KMS-11 (cell line): Measurements from ENCODE around the gene EGF.

Source experiments
- H2AFZ ChIP-seq: fragments of 200-600 bp; sonication (generic); 2 replicates; pipeline ENCODE4 v1.6.1; 2016; ENCODE audit warnings: antibody characterized with exemption, mixed run types, low read depth
- H3K27ac ChIP-seq: fragments of 200-600 bp; sonication (generic); 2 replicates; pipeline ENCODE4 v1.6.1; 2016; ENCODE audit warnings: mild to moderate bottlenecking, mixed run types
- H3K27me3 ChIP-seq: fragments of 200-600 bp; sonication (generic); 2 replicates; pipeline ENCODE4 v1.6.1; 2017; ENCODE audit warnings: mild to moderate bottlenecking, low read depth, mixed run types, moderate library complexity; ENCODE audit not compliant: insufficient read depth
- H3K36me3 ChIP-seq: fragments of 200-600 bp; sonication (generic); 2 replicates; pipeline ENCODE4 v1.6.1; 2017; ENCODE audit warnings: mild to moderate bottlenecking, mixed run types; ENCODE audit not compliant: insufficient read depth
- H3K4me1 ChIP-seq: fragments of 200-600 bp; sonication (generic); 2 replicates; pipeline ENCODE4 v1.6.1; 2016; ENCODE audit warnings: mild to moderate bottlenecking, low read depth, mixed run types; ENCODE audit not compliant: poor library complexity, severe bottlenecking
- H3K4me2 ChIP-seq: fragments of 200-600 bp; sonication (generic); 2 replicates; pipeline ENCODE4 v1.7.0; 2016; ENCODE audit warnings: mild to moderate bottlenecking, mixed run types
- H3K4me3 ChIP-seq: fragments of 200-600 bp; sonication (generic); IDR thresholded peaks from 2 replicates; pipeline ENCODE4 v1.6.1; 2017; ENCODE audit warnings: low read depth, low read length, mixed read lengths; ENCODE audit not compliant: insufficient read depth
- H3K79me2 ChIP-seq: fragments of 200-600 bp; sonication (generic); 2 replicates; pipeline ENCODE4 v1.6.1; 2016; ENCODE audit warnings: low read depth, mixed run types; ENCODE audit not compliant: insufficient read depth
- H3K9ac ChIP-seq: fragments of 200-600 bp; sonication (generic); 2 replicates; pipeline ENCODE4 v1.6.1; 2016; ENCODE audit warnings: mild to moderate bottlenecking, mixed run types
- H4K20me1 ChIP-seq: fragments of 200-600 bp; sonication (generic); 2 replicates; pipeline ENCODE4 v1.6.1; 2016; ENCODE audit warnings: mild to moderate bottlenecking, mixed run types; ENCODE audit not compliant: insufficient read depth
- CTCF ChIP-seq: fragments of 200-600 bp; sonication (generic); conservative IDR thresholded peaks from 2 replicates; pipeline ENCODE4 v1.6.1; 2017; ENCODE audit warnings: low read depth, mild to moderate bottlenecking, antibody characterized with exemption, low read length, moderate library complexity, mixed read lengths

Gene EGF

GRCh38 chr4:109876634-109877265, 35.9 kb upstream of the EGF start:
- Histone ChIP-seq H3K4me3 (no peak overlapping the region), H2AFZ (no peak overlapping the region), H3K4me2 (no peak overlapping the region), H3K79me2 (no peaks in the 10 kb centered on the region), H3K9ac (no peak overlapping the region), H3K27me3 (no peaks in the 10 kb centered on the region), H3K27ac (no peak overlapping the region), H4K20me1 (no peaks in the 10 kb centered on the region), H3K36me3 (no peaks in the 10 kb centered on the region), H3K4me1 (peaks cover 4% of the 10 kb centered on the region)
- no peak for TF ChIP-seq CTCF

DNA sequence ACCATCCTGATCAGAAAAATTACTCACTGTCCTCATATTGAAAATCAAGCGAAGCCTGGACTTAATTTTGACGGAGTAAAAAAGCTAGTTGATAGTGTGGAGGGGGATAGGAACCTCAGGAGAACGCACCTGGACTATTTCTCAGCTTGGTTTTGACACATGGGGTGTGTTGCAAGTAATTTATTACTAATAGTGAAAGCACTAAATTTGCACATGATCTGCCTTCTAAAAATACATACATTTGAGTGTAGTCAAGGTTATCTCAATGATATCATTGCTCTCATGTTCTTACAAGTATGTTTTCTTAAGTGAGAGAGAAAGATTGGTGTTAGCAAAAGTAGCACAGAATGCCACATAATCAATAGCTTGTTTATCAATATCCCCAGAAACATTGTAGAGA, 35.3 kb upstream of the EGF start:
- Histone ChIP-seq H3K79me2 (no peaks in the 10 kb centered on the region), H3K4me1 (peaks cover 4% of the 10 kb centered on the region), H3K9ac (no peak overlapping the region), H3K4me3 (no peak overlapping the region), H4K20me1 (no peaks in the 10 kb centered on the region), H3K36me3 (no peaks in the 10 kb centered on the region), H2AFZ (no peak overlapping the region), H3K4me2 (no peak overlapping the region), H3K27ac (no peak overlapping the region), H3K27me3 (no peaks in the 10 kb centered on the region)
- TF ChIP-seq CTCF, result no peak

- H3K79me2 ChIP-seq, result no peaks in the 10 kb centered on the region
- no peak overlapping the region for H3K4me2 ChIP-seq
- H4K20me1 ChIP-seq, result no peaks in the 10 kb centered on the region
- H3K4me3 ChIP-seq, result no peak overlapping the region
- H2AFZ ChIP-seq, result no peak overlapping the region
- no peaks in the 10 kb centered on the region for H3K27me3 ChIP-seq
- no peak for TF ChIP-seq CTCF
- no peak overlapping the region for H3K27ac ChIP-seq
- H3K4me1 ChIP-seq, result peaks cover 4% of the 10 kb centered on the region
- H3K36me3 ChIP-seq, result no peaks in the 10 kb centered on the region
- H3K9ac ChIP-seq, result no peak overlapping the region
Measured at GRCh38 chr4:109878355-109878754, 34.3 kb upstream of the EGF start.

DNA sequence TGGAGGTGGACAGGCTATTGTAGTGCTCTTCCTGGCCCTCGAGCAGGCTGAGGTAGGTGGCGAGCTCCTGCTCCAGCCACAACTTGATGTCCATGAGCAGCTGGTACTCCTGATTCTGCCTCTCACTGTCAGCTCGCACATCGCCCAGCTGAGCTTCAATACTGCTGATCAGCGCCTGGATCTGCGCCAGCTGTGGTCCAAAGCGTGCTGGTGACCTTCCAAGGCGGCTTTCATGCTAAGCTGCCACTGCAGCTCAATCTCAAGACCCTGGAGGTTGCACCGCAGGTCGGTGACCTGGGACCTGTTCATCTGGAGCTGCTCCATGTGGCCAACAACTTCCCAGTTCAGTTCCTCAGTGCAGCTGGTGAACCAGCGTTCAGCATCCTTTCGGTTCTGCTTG, 33.6 kb upstream of the EGF start:
- H3K4me3 ChIP-seq, result no peak overlapping the region
- no peak overlapping the region for H3K9ac ChIP-seq
- H3K4me1 ChIP-seq, result peaks cover 4% of the 10 kb centered on the region
- TF ChIP-seq CTCF, result no peak
- no peaks in the 10 kb centered on the region for H3K79me2 ChIP-seq
- no peaks in the 10 kb centered on the region for H4K20me1 ChIP-seq
- H3K27me3 ChIP-seq, result no peaks in the 10 kb centered on the region
- H3K36me3 ChIP-seq, result no peaks in the 10 kb centered on the region
- H3K4me2 ChIP-seq, result no peak overlapping the region
- H3K27ac ChIP-seq, result no peak overlapping the region
- H2AFZ ChIP-seq, result no peak overlapping the region
